Caco-2 (cell line): Measurements from ENCODE around the gene ANKRD30A. TPM values are rescaled to one million over a fixed set of nuclear protein-coding genes. Genes with fewer than 3 reads are reported as not detected.
"Not testable (repeated sequence)": the region's sequence is repeated elsewhere in the genome, so short reads cannot be mapped to it uniquely, and the experiment has no call there.

Source experiments
- BruUV-seq: library from RNA; stranded (reverse); fragments of 400-500 nt; replicated peaks from 2 replicates; lab custom pipeline; 2021; lab: Mats Ljungman, UMichigan
- CTCF ChIA-PET: fragments of 300-600 bp; sonication (Branson Sonifier 250); formaldehyde crosslinking; loops from one replicate; lab custom pipeline; 2022; ENCODE audit warnings: antibody characterized with exemption; lab: Charles Lee
- POLR2A ChIA-PET: fragments of 300-600 bp; sonication (Branson Sonifier 250); formaldehyde crosslinking; loops from one replicate; lab custom pipeline; 2022; ENCODE audit warnings: antibody characterized with exemption; lab: Charles Lee
- DNase-seq, 2 experiments: peaks; one replicate each; pipeline versions ENCODE4 v3.0.0 to v3.0.0-alpha.2; 2020 to 2022
- H3K27me3 ChIP-seq: replicated peaks from 2 replicates; pipeline ENCODE4 v1.6.0; 2011; ENCODE audit warnings: low read length; ENCODE audit not compliant: control insufficient read depth, insufficient read depth
- H3K36me3 ChIP-seq: 2 replicates; pipeline ENCODE4 v1.5.1; 2011; ENCODE audit warnings: low read length; ENCODE audit not compliant: control insufficient read depth, insufficient read depth
- H3K4me1 ChIP-seq: fragments of 250-450 bp; sonication (Bioruptor Pico); 2 replicates; pipeline ENCODE4 v1.5.1; 2020; ENCODE audit warnings: mild to moderate bottlenecking
- H3K4me3 ChIP-seq: 2 replicates; pipeline ENCODE4 v1.5.1; 2011; ENCODE audit warnings: low read depth, mild to moderate bottlenecking, control low read depth, low read length
- H3K9me3 ChIP-seq: fragments of 250-450 bp; sonication (Bioruptor Pico); 2 replicates; pipeline ENCODE4 v1.5.1; 2020; ENCODE audit warnings: mild to moderate bottlenecking, moderate library complexity
- H3K27ac Mint-ChIP-seq: one replicate; pipeline ENCODE4 v1.8.0; 2022; ENCODE audit warnings: mixed read lengths; ENCODE audit not compliant: unreplicated experiment
- H3K27me3 Mint-ChIP-seq: one replicate; pipeline ENCODE4 v1.8.0; 2022; ENCODE audit warnings: mixed read lengths; ENCODE audit not compliant: insufficient read depth, unreplicated experiment
- H3K36me3 Mint-ChIP-seq: one replicate; pipeline ENCODE4 v1.8.0; 2022; ENCODE audit warnings: mild to moderate bottlenecking, mixed read lengths; ENCODE audit not compliant: insufficient read depth, unreplicated experiment
- H3K4me1 Mint-ChIP-seq: one replicate; pipeline ENCODE4 v1.8.0; 2022; ENCODE audit warnings: low read depth, mixed read lengths; ENCODE audit not compliant: unreplicated experiment
- H3K4me3 Mint-ChIP-seq: one replicate; pipeline ENCODE4 v1.8.0; 2022; ENCODE audit warnings: mild to moderate bottlenecking, moderate library complexity, mixed read lengths; ENCODE audit not compliant: unreplicated experiment
- H3K9me3 Mint-ChIP-seq: one replicate; pipeline ENCODE4 v1.8.0; 2022; ENCODE audit warnings: mixed read lengths; ENCODE audit not compliant: unreplicated experiment
- CTCF ChIP-seq, 2 experiments: fragments of 200-600 bp in 1 of 2; IDR thresholded peaks; 1 replicate in 1 of 2; 2 replicates in 1 of 2; pipeline versions ENCODE4 v1.5.1 to v1.8.0; 2011 to 2022; ENCODE audit warnings: antibody characterized with exemption in 1 of 2, control low read depth in 1 of 2, inconsistent platforms in 1 of 2, low read depth in 1 of 2, low read length in 1 of 2, mild to moderate bottlenecking in 1 of 2, moderate library complexity in 1 of 2; ENCODE audit not compliant: insufficient read depth in 1 of 2, severe bottlenecking in 1 of 2, unreplicated experiment in 1 of 2
- intact Hi-C: fragments of 100-400 bp; cut with micrococcal nuclease; formaldehyde crosslinking; loops from one replicate; pipeline ENCODE4 v1.10.0; 2022; ENCODE audit not compliant: unreplicated experiment
- total RNA-seq: library from RNA; stranded (reverse); gene quantifications from 2 replicates; pipeline ENCODE4 v1.2.3, GENCODE V29; 2022

Gene ANKRD30A
- total RNA-seq, 1 experiment from 2014 or later: 0.14 TPM

- Histone ChIP-seq H3K27me3 (no peaks in the 10 kb centered on the region), H3K9me3 (no peaks in the 10 kb centered on the region), H3K4me1 (no peaks in the 10 kb centered on the region), H3K4me3 (no peak overlapping the region), H3K36me3 (no peaks in the 10 kb centered on the region)
- no TSS peak for BruUV-seq
- TF ChIP-seq CTCF (IDR thresholded peaks at IDR 0.05; ENCODE audit: insufficient read depth in 1 of 2, low read depth in 1 of 2, low read length in 1 of 2, severe bottlenecking in 1 of 2, unreplicated experiment in 1 of 2): no peak
- Mint-ChIP-seq H3K9me3 (no peaks in the 10 kb centered on the region), H3K27me3 (no peaks in the 10 kb centered on the region), H3K36me3 (no peaks in the 10 kb centered on the region), H3K4me3 (no peak overlapping the region), H3K27ac (no peak overlapping the region), H3K4me1 (no peaks in the 10 kb centered on the region)
- CTCF ChIA-PET: no interaction called here
- POLR2A ChIA-PET: no interaction called here
- DNase-seq: no peak
- intact Hi-C loops: no loop called here
These were observed 265.5 kb downstream of the ANKRD30A start for GRCh38 chr10:37390926-37391325.

- H3K27me3 ChIP-seq, POLR2A ChIA-PET, H3K4me3 Mint-ChIP-seq, H3K9me3 Mint-ChIP-seq, DNase-seq, intact Hi-C loops, H3K4me1 Mint-ChIP-seq, H3K27ac Mint-ChIP-seq, H3K9me3 ChIP-seq, H3K36me3 Mint-ChIP-seq, H3K4me1 ChIP-seq, H3K36me3 ChIP-seq, CTCF ChIA-PET, BruUV-seq, H3K4me3 ChIP-seq, H3K27me3 Mint-ChIP-seq: not testable (repeated sequence)
These were observed 275.4 kb downstream of the ANKRD30A start for GRCh38 chr10:37400774-37401173.

DNA sequence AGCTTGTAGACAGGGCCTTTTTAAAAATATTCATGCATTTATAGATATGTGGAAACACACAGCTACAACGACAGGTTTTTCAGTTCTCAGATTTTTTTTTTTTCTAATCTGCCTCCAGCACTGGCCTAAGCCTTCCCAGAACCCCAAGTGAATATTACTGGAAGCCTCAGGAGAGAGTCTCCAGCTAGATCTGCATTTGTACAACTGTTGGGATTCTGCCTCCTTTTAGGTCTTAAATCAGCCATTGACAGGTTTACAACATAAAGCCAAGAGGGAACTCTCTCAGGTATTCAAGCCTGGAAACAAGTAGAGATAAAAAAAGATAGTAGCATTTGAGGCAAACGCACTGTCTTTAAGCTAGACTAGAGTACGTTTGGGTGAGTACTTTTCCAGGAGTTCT, 275.8 kb downstream of the ANKRD30A start:
- Mint-ChIP-seq H3K36me3 (no peaks in the 10 kb centered on the region), H3K27ac (no peak overlapping the region), H3K9me3 (peaks cover 9% of the 10 kb centered on the region), H3K4me3 (no peak overlapping the region), H3K27me3 (no peaks in the 10 kb centered on the region), H3K4me1 (no peaks in the 10 kb centered on the region)
- no peak for DNase-seq
- no peak overlapping the region for H3K4me3 ChIP-seq
- no peaks in the 10 kb centered on the region; the same call in none of the 2 replicates for H3K9me3 ChIP-seq
- TF ChIP-seq CTCF (IDR thresholded peaks at IDR 0.05; ENCODE audit: insufficient read depth in 1 of 2, low read depth in 1 of 2, low read length in 1 of 2, severe bottlenecking in 1 of 2, unreplicated experiment in 1 of 2): no peak
- intact Hi-C loops: no loop called here
- no peaks in the 10 kb centered on the region for H3K27me3 ChIP-seq
- ChIA-PET POLR2A (no interaction called here), CTCF (no interaction called here)
- no TSS peak for BruUV-seq
- no peaks in the 10 kb centered on the region for H3K36me3 ChIP-seq
- no peaks in the 10 kb centered on the region for H3K4me1 ChIP-seq

- DNase-seq: no peak
- Histone ChIP-seq H3K9me3 (no peaks in the 10 kb centered on the region; the same call in none of the 2 replicates), H3K27me3 (no peaks in the 10 kb centered on the region; the same call in 1 of the 2 replicates), H3K4me3 (no peak overlapping the region), H3K4me1 (no peaks in the 10 kb centered on the region), H3K36me3 (no peaks in the 10 kb centered on the region)
- POLR2A ChIA-PET: no interaction called here
- Mint-ChIP-seq H3K4me1 (no peaks in the 10 kb centered on the region), H3K4me3 (no peak overlapping the region), H3K27ac (no peak overlapping the region), H3K36me3 (no peaks in the 10 kb centered on the region), H3K9me3 (peaks cover 10% of the 10 kb centered on the region), H3K27me3 (no peaks in the 10 kb centered on the region)
- CTCF ChIA-PET: no interaction called here
- BruUV-seq: no TSS peak
- intact Hi-C loops: no loop called here
- no peak for TF ChIP-seq CTCF (IDR thresholded peaks at IDR 0.05; ENCODE audit: insufficient read depth in 1 of 2, low read depth in 1 of 2, low read length in 1 of 2, severe bottlenecking in 1 of 2, unreplicated experiment in 1 of 2)
These were observed 278.4 kb downstream of the ANKRD30A start for GRCh38 chr10:37403776-37404175.
